GM12878 (cell line): Measurements from ENCODE around the gene CPS1. TPM values are rescaled to one million over a fixed set of nuclear protein-coding genes. Genes with fewer than 3 reads are reported as not detected.

ENCODE experiments used
- ATAC-seq: fragments of 200-7000 bp; cut with Tn5 transposase; 3 replicates; pipeline ENCODE4 v1.9.1; 2020; ENCODE audit warnings: mild to moderate bottlenecking, moderate library complexity
- BruUV-seq: library from RNA; stranded (reverse); fragments of 400-500 nt; replicated peaks from 2 replicates; lab custom pipeline; 2021; lab: Mats Ljungman, UMichigan
- CTCF ChIA-PET: fragments of 300-600 bp; sonication (Branson Sonifier 250); formaldehyde crosslinking; extraction: SDS; loops from one replicate; lab custom pipeline; 2021; ENCODE audit warnings: inconsistent platforms; lab: Yijun Ruan, JAX
- POLR2A ChIA-PET: fragments of 350-600 bp; formaldehyde crosslinking; extraction: SDS; loops from one replicate; lab custom pipeline; 2021; ENCODE audit warnings: inconsistent platforms; lab: Charles Lee
- RAD21 ChIA-PET: fragments of 300-600 bp; sonication (Branson Sonifier 250); formaldehyde crosslinking; loops from one replicate; lab custom pipeline; 2023; ENCODE audit warnings: antibody characterized with exemption; ENCODE audit not compliant: unreplicated experiment; lab: Charles Lee
- SMC1A ChIA-PET: fragments of 300-600 bp; sonication (Branson Sonifier 250); formaldehyde crosslinking; loops from one replicate; lab custom pipeline; 2023; ENCODE audit not compliant: unreplicated experiment, uncharacterized antibody; lab: Charles Lee
- DNase-seq: peaks from one replicate; pipeline ENCODE4 v3.0.0-alpha.2; 2011; ENCODE audit warnings: low read depth, low spot score
- FAIRE-seq: peaks from 3 replicates; lab custom pipeline; 2011; peaks lifted over from hg19 to GRCh38; lab: Jason Lieb, UNC
- H2AFZ ChIP-seq: 2 replicates; pipeline ENCODE4 v1.6.0; 2011; ENCODE audit warnings: low read depth, low read length, control low read depth; ENCODE audit not compliant: control insufficient read depth
- H3K27ac ChIP-seq: 2 replicates; pipeline ENCODE4 v1.5.1; 2011; ENCODE audit warnings: control low read depth; ENCODE audit not compliant: control insufficient read depth, insufficient read depth
- H3K27me3 ChIP-seq, 2 experiments: replicated peaks in 1 of 2; 2 replicates each; pipeline versions ENCODE4 v1.6.0 to v1.6.1; 2011; ENCODE audit warnings: low read length in 1 of 2; ENCODE audit not compliant: control insufficient read depth in 2 of 2, insufficient read depth in 2 of 2
- H3K36me3 ChIP-seq, 2 experiments: 2 replicates each; pipeline ENCODE4 v1.5.1; 2011; ENCODE audit warnings: low read length in 1 of 2; ENCODE audit not compliant: control insufficient read depth in 2 of 2, insufficient read depth in 2 of 2
- H3K4me1 ChIP-seq: 2 replicates; pipeline ENCODE4 v1.6.1; 2011; ENCODE audit warnings: mild to moderate bottlenecking, low read length, moderate library complexity, mixed read lengths; ENCODE audit not compliant: control insufficient read depth, insufficient read depth
- H3K4me2 ChIP-seq: 2 replicates; pipeline ENCODE4 v1.6.0; 2011; ENCODE audit warnings: control low read depth; ENCODE audit not compliant: control insufficient read depth, insufficient read depth
- H3K4me3 ChIP-seq: fragments of 200-600 bp; sonication (generic); 2 replicates; pipeline ENCODE4 v1.5.1; 2016
- H3K79me2 ChIP-seq: 2 replicates; pipeline ENCODE4 v1.6.0; 2011; ENCODE audit warnings: low read length; ENCODE audit not compliant: control insufficient read depth, insufficient read depth
- H3K9ac ChIP-seq: 2 replicates; pipeline ENCODE4 v1.8.0; 2011; ENCODE audit warnings: low read length, control low read depth, mixed read lengths; ENCODE audit not compliant: control insufficient read depth, insufficient read depth
- H3K9me3 ChIP-seq: replicated peaks from 3 replicates; pipeline ENCODE4 v1.5.1; 2011; ENCODE audit warnings: mild to moderate bottlenecking, low read length; ENCODE audit not compliant: control insufficient read depth, insufficient read depth
- H4K20me1 ChIP-seq: 2 replicates; pipeline ENCODE4 v1.6.0; 2011; ENCODE audit not compliant: control insufficient read depth, insufficient read depth
- ASH2L ChIP-seq: fragments of 300-600, 200-600 bp; sonication (generic); IDR thresholded peaks from 2 replicates; pipeline ENCODE4 v1.6.1; 2017; ENCODE audit warnings: low read depth, mild to moderate bottlenecking, borderline replicate concordance
- CREB1 ChIP-seq: IDR thresholded peaks from 2 replicates; pipeline ENCODE4 v1.6.1; 2012; ENCODE audit warnings: low read depth, mild to moderate bottlenecking, inconsistent platforms
- EGR1 ChIP-seq, 2 experiments: IDR thresholded peaks; 1 replicate in 1 of 2; 2 replicates in 1 of 2; pipeline ENCODE4 v1.6.1; 2011 to 2012; ENCODE audit warnings: low read depth in 2 of 2, low read length in 2 of 2, borderline replicate concordance in 1 of 2, mild to moderate bottlenecking in 1 of 2, moderate library complexity in 1 of 2
- EZH2 ChIP-seq: IDR thresholded peaks from 2 replicates; pipeline ENCODE4 v1.6.1; 2012; ENCODE audit warnings: low read depth, mild to moderate bottlenecking, control low read depth, inconsistent platforms, low read length, borderline replicate concordance; ENCODE audit not compliant: control insufficient read depth
- HDAC6 ChIP-seq: fragments of 200-600 bp; sonication (generic); IDR thresholded peaks from one replicate; pipeline ENCODE4 v1.8.0; 2017; ENCODE audit warnings: antibody characterized with exemption; ENCODE audit not compliant: unreplicated experiment
- HDGF ChIP-seq: fragments of 450-650 bp; IDR thresholded peaks from 2 replicates; pipeline ENCODE4 v1.6.1; 2016; ENCODE audit warnings: antibody characterized with exemption
- IKZF1 ChIP-seq: fragments of 450-650 bp; conservative IDR thresholded peaks from 2 replicates; pipeline ENCODE4 v1.6.1; 2017; ENCODE audit warnings: antibody characterized with exemption, mild to moderate bottlenecking
- JUNB ChIP-seq: IDR thresholded peaks from 2 replicates; pipeline ENCODE4 v1.6.1; 2016; ENCODE audit warnings: antibody characterized with exemption, mild to moderate bottlenecking
- PAX5 ChIP-seq: IDR thresholded peaks from 2 replicates; pipeline ENCODE4 v1.6.1; 2011; ENCODE audit warnings: low read depth, low read length, borderline replicate concordance
- RFX5 ChIP-seq: IDR thresholded peaks from 2 replicates; pipeline ENCODE4 v1.6.1; 2011; ENCODE audit warnings: low read depth, low read length, improper control_type of control experiment
- SMARCA5 ChIP-seq: fragments of 450-650 bp; IDR thresholded peaks from 2 replicates; pipeline ENCODE4 v1.6.1; 2017; ENCODE audit warnings: mild to moderate bottlenecking
- SREBF2 ChIP-seq: IDR thresholded peaks from 2 replicates; pipeline ENCODE4 v1.6.1; 2012; ENCODE audit warnings: mild to moderate bottlenecking, low read length
- SRF ChIP-seq, 2 experiments: IDR thresholded peaks; 2 replicates each; pipeline ENCODE4 v1.6.1; 2011; ENCODE audit warnings: low read depth in 2 of 2, low read length in 2 of 2, mild to moderate bottlenecking in 1 of 2, moderate library complexity in 1 of 2
- YY1 ChIP-seq: IDR thresholded peaks from 2 replicates; pipeline ENCODE4 v1.6.1; 2011; ENCODE audit warnings: low read depth, mild to moderate bottlenecking, low read length
- ZBTB11 ChIP-seq: fragments of 450-650 bp; formaldehyde crosslinking; IDR thresholded peaks from 2 replicates; pipeline ENCODE4 v1.5.0; 2022; ENCODE audit warnings: mild to moderate bottlenecking, missing genetic modification characterization
- ZSCAN29 ChIP-seq: fragments of 450-650 bp; IDR thresholded peaks from 2 replicates; pipeline ENCODE4 v1.6.1; 2017; ENCODE audit warnings: mild to moderate bottlenecking, moderate library complexity
- WGBS: methylation state at CpG from one replicate; pipeline ENCODE4 v1.1.6; 2016; ENCODE audit warnings: low lambda C conversion rate; ENCODE audit not compliant: insufficient replicate concordance, insufficient coverage; ENCODE audit errors: missing lambda C conversion rate; 5-methylcytosine and 5-hydroxymethylcytosine counted together
- in situ Hi-C: fragments of 300-500 bp; cut with MboI; formaldehyde crosslinking; loops from 9 replicates; pipeline ENCODE4 v1.14.3; 2018; ENCODE audit warnings: mixed read lengths
- intact Hi-C: fragments of 100-400 bp; cut with micrococcal nuclease; formaldehyde crosslinking; loops from one replicate; pipeline ENCODE4 v1.14.2; 2022; ENCODE audit not compliant: unreplicated experiment
- polyA plus RNA-seq, 11 experiments: library from polyadenylated mRNA; depleted of rRNA in 4 of 11; unstranded in 6 of 11; stranded (reverse) in 5 of 11; fragments of >200 nt; fragmentation: Nextera tagmentation in 4 of 11; fragmentation: Illumina TruSeq in 1 of 11; extraction: Ambion mirVana in 4 of 11; extraction: Trizol in 1 of 11; gene quantifications; 1 replicate in 1 of 11; 2 replicates in 10 of 11; pipeline versions ENCODE4 v1.2.1 to v1.2.3, GENCODE V29; 2011 to 2016; ENCODE audit warnings: inconsistent platforms in 2 of 11, missing spikeins in 2 of 11, low read depth in 1 of 11
- total RNA-seq, 4 experiments: library from RNA; depleted of rRNA in 3 of 4; stranded (reverse); fragments of >200 nt in 3 of 4; fragmentation: Illumina TruSeq in 1 of 4; extraction: Trizol in 1 of 4; gene quantifications; 2 replicates each; pipeline versions ENCODE4 v1.2.1 to v1.2.3, GENCODE V29; 2013 to 2021

CPS1 gene
- total and polyA plus RNA-seq, 10 of the 15 experiments (the other 5 are each of a cell fraction or from before 2014, with no cell fraction given), result 0.20 to 4.6 (median 0.55) TPM

- TF ChIP-seq ZBTB11 (no peak), SMARCA5 (no peak)
These were observed 107.3 kb downstream of the CPS1 start (continued) for GRCh38 chr2:210663631-210664089.

GRCh38 chr2:210667711-210668110, 111.3 kb downstream of the CPS1 start:
- no peaks in the 10 kb centered on the region for H3K27me3 ChIP-seq
- H3K4me2 ChIP-seq, result no peak overlapping the region
- no peaks in the 10 kb centered on the region for H3K4me1 ChIP-seq
- no peak overlapping the region for H3K4me3 ChIP-seq
- in situ Hi-C loops, result no loop called here
- DNase-seq (no peak), ATAC-seq (no peak)
- BruUV-seq, result no TSS peak
- no peak overlapping the region for H3K9ac ChIP-seq
- CTCF ChIA-PET, result no interaction called here
- H2AFZ ChIP-seq, result no peak overlapping the region
- TF ChIP-seq HDGF (no peak), YY1 (no peak), PAX5 (no peak), SRF (IDR thresholded peaks at IDR 0.05; ENCODE audit: low read depth in 2 of 2, low read length in 2 of 2) (no peak), ZSCAN29 (no peak), HDAC6 (no peak), SREBF2 (no peak), EGR1 (IDR thresholded peaks at IDR 0.05; ENCODE audit: borderline replicate concordance in 1 of 2, low read depth in 2 of 2, low read length in 2 of 2) (no peak), ASH2L (no peak), JUNB (no peak), IKZF1 (no peak), EZH2 (no peak), CREB1 (no peak), RFX5 (no peak)
- TF ChIP-seq, all 136 proteins: peak for 0
- intact Hi-C loops, result no loop called here
- 76% methylated on average over 5 of the region's 5 CpGs for WGBS
- ChIA-PET RAD21 (no interaction called here), POLR2A (no interaction called here), SMC1A (interaction anchor here (0.6 kb wide), 1 partner anchor 455 kb away, joined by 3 read pairs; no protein-coding TSS in a partner anchor)
- Histone ChIP-seq H3K36me3 (no peaks in the 10 kb centered on the region), H3K9me3 (no peaks in the 10 kb centered on the region), H3K27ac (no peak overlapping the region), H4K20me1 (no peaks in the 10 kb centered on the region), H3K79me2 (no peaks in the 10 kb centered on the region)
- FAIRE-seq, result no peak
